NOMO-1 treated with DMSO at 0.1 percent for 48 hours (cell line): ENCODE measurements around the gene PHOX2B.
"Not testable (repeated sequence)": the region's sequence is repeated elsewhere in the genome, so short reads cannot be mapped to it uniquely, and the experiment has no call there.

Experiments used
- DNase-seq: peaks from one replicate; lab custom pipeline; 2025; ENCODE audit not compliant: unreplicated experiment; lab: John Stamatoyannopoulos, UW

PHOX2B gene

DNA sequence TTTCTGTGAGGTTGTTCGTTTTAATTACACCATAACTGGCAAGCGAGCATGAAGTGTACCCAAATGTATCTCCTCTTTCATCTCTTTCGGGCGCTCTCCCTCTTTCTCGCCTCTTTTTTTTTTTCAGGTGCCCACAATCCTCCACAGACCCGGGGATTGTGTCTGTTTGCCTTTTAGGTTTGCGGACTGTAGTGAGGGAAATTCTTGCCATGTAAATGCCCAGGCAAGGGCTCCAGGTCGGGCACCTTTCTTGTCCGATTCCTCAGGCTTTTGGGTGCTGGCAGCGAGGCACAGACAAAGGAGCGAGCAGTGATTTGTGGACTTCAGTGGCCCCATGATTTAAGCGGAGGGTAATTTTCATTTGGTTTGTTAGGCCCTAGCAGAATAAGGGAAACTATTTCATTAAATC is 1.1 kb upstream of the PHOX2B start:
- no peak for DNase-seq

DNA sequence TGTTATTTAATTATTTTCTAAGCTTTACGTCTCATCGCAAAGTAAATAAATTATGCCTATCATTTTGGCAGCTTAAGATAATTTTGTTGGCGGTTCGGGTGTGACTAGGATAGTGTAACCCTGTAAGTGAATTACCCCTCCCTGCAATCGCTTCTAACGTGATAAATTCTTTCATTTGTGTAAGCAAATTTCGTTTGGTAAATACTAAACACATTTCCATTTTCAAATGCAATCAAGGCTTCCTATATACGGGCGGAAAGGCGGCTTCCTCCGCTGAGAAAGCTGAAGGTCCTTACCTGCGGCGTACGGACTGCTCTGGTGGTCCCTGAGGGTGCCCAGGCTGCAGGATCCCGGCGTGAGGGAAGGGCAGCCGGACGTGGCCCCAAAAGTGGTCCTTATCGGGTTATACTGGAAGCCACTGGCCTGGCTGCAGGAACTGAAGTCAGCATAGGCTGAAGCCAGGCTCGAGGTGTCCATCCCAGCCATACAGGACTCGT is 403 bp downstream of the PHOX2B start:
- no peak for DNase-seq

DNA sequence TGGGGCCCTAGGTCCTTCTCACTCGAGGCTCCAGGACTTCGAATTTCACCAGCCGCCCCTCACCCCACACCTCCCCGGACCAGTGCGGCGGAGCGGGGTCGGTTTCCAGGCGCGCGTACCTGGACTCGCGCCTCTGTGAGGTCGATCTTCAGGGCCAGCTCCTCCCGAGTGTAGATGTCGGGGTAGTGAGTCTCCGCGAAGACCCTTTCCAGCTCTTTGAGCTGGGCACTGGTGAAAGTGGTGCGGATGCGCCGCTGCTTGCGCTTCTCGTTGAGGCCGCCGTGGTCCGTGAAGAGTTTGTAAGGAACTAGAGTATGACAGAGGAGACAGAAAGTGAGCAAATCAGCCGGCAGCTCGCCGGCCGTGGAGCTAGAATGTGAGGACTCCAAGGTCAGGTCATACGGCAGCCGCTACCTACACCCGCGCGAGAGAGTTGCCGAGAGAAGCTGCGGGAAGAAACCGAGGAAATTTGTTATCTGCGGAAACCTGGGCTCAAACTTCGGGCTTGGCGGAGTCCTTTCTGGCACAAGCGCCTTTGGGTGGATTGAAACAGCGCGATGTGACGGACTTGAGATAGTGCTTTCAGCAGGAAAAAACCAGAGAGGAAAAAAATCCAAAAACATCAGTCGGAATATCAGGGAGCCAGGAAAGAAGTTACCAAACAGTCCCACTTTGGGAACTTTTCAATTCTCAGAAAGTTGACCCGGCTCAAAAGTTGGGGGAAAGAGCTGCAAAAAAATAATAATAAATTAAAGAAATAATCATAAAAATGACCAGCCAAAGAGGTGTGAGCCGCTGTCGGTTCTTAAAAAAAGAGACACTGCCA is 1.1 kb downstream of the PHOX2B start:
- no peak for DNase-seq

- DNase-seq: no peak
Observed at GRCh38 chr4:41746440-41747229, 1.9 kb downstream of the PHOX2B start.

DNA sequence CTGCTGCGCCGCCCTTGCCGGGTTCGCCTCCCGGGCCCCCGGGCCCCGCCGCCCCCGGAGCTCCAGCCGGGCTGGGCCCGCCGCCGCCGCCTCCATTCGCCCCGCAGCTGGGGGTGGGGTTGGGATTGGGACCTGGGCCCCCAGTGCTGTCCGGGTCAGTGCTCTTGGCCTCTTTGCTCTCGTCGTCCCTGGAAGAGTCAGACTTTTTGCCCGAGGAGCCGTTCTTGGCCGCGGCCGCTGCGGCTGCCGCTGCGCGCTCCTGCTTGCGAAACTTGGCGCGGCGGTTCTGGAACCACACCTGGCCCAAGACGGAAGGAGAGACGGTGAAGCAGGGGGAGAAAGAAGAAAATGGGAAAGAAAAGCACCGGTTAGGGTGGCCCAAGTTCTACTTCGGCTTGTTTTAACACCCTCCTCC is 2.5 kb downstream of the PHOX2B start:
- DNase-seq: no peak

GRCh38 chr4:41745292-41746024 is 3.1 kb downstream of the PHOX2B start:
- DNase-seq: no peak

GRCh38 chr4:41744572-41745291 is 3.8 kb downstream of the PHOX2B start:
- DNase-seq: no peak

DNA sequence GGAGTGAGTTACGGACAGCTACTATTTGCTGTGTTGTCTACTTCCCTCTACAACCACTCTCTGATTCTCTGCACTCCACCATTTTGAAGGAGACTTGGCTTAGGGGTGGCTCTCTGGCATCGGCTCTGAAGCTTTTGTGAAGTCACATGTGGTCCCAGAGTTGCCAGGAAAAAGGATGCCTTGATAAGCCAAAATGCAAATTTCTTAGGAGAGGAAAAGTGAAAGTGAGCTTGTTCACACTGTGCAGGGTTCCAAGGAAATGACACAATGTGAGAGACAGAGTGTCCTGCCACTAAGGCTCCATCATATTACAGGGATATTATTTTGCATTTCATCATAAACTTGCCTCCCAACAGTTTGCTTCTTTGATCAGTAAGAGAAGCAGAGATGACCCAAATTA is 7.2 kb downstream of the PHOX2B start:
- no peak for DNase-seq

GRCh38 chr4:41737491-41737890 is 11.0 kb downstream of the PHOX2B start:
- DNase-seq: not testable (repeated sequence)

DNA sequence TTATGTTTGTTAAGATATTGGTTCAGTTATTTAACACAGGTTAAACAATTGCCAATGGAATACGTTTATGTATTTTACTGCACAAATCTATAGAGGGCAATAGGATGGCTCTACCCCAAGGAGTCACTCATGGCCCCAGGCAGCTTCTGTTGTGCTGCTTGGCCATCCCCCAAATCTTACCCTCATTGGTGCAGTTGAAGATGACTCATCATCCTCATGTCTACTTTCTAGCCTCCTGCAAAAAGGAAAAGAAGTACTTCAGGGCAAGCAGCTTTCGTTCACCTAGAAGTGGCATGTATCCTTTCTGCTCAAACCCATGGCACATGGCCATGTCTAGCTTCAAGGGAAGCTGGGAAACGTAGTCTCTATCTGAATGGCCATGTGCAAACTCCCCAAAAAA is 14.2 kb downstream of the PHOX2B start:
- DNase-seq: no peak

- DNase-seq: no peak
Observed at GRCh38 chr4:41731569-41732126, 16.9 kb downstream of the PHOX2B start.

- no peak for DNase-seq
Observed at GRCh38 chr4:41728573-41728913, 20.0 kb downstream of the PHOX2B start.

GRCh38 chr4:41727861-41728572 is 20.5 kb downstream of the PHOX2B start:
- no peak for DNase-seq

DNA sequence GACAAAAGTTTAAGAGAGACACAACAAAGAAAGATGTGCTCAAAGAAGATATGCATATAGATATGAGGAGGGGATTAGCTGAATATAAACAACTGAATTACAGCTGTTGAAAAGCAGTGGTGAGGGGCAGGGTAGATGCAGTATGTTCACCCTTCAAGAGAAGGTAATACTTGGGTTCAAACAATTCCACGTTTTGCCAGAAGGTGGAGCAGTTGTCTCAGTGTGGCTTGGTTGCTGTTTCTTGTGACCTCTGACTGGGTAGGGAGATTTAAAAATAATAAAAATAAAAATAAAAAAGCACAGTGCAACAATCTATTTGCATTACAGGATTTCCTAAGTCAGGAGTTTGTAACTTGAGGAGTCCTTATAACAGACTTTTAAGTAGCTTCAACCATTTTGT is 23.3 kb downstream of the PHOX2B start:
- no peak for DNase-seq

GRCh38 chr4:41723286-41723685 is 25.2 kb downstream of the PHOX2B start:
- DNase-seq: no peak

GRCh38 chr4:41722181-41722580 is 26.3 kb downstream of the PHOX2B start:
- DNase-seq: no peak

- DNase-seq: no peak
Observed at GRCh38 chr4:41719417-41719816, 29.1 kb downstream of the PHOX2B start.

GRCh38 chr4:41718907-41719306 is 29.6 kb downstream of the PHOX2B start:
- no peak for DNase-seq

DNA sequence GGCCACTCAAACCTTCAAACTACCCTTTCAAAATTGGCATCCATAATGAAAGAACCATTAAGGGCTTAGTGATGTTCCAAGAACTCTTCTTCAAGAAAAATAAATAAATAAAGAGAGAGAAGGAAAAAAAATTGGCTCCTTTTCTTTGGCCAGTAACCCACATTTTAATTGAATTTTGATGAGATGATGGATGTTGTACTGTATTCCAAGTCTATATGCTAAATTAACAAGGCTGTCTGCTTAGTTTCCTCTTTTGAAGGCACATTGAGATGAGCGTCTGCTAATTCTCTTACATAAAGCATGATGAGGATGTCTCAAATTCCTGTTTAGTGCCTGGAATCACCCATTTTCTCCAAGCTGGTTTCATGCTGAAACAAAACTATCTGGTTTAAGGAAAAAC is 33.4 kb downstream of the PHOX2B start:
- no peak for DNase-seq
